ENCODE results near the gene AEBP1. TPM values are rescaled to one million over a fixed set of nuclear protein-coding genes. Genes with fewer than 3 reads are reported as not detected.

The AEBP1 gene
- total RNA-seq, 2 donors from 2014 or later = 39.2 to 51.9 TPM

GRCh38 chr7:44112997-44113763 is 9.0 kb downstream of the AEBP1 start:
- Histone ChIP-seq H3K27me3 (no peaks in the 10 kb centered on the region), H3K27ac (no peak overlapping the region), H3K36me3 (replicated peaks in 1 of 2; ENCODE audit: insufficient read depth in 1 of 2, low read depth in 2 of 2) (no peaks in the 10 kb centered on the region), H3K4me3 (no peak overlapping the region), H3K4me1 (peaks cover 21% of the 10 kb centered on the region), H3K9me3 (no peaks in the 10 kb centered on the region)
- no peak for DNase-seq
- WGBS, 2 donors = 64 to 75% methylated on average over 30 to 31 of the region's 34 CpGs
- peak; percentile 13 for ATAC-seq
- intact Hi-C loops (cut with DNase I) = no loop called here
- TF ChIP-seq POLR2A (IDR thresholded peaks at IDR 0.05) (no peak), CTCF (IDR thresholded peaks at IDR 0.05) (no peak)

GRCh38 chr7:44113764-44114354 is 9.7 kb downstream of the AEBP1 start:
- whole genome bisulfite sequencing, 2 donors = 91 to 100% methylated on average over 5 to 16 of the region's 24 CpGs
- Histone ChIP-seq H3K27me3 (no peaks in the 10 kb centered on the region), H3K9me3 (no peaks in the 10 kb centered on the region), H3K36me3 (replicated peaks in 1 of 2; ENCODE audit: insufficient read depth in 1 of 2, low read depth in 2 of 2) (no peaks in the 10 kb centered on the region), H3K27ac (no peak overlapping the region), H3K4me1 (peaks cover 21% of the 10 kb centered on the region), H3K4me3 (no peak overlapping the region)
- ATAC-seq = no peak
- no peak for DNase-seq
- intact Hi-C loops (cut with DNase I) = no loop called here
- TF ChIP-seq CTCF (IDR thresholded peaks at IDR 0.05) (no peak), POLR2A (IDR thresholded peaks at IDR 0.05) (no peak)

DNA sequence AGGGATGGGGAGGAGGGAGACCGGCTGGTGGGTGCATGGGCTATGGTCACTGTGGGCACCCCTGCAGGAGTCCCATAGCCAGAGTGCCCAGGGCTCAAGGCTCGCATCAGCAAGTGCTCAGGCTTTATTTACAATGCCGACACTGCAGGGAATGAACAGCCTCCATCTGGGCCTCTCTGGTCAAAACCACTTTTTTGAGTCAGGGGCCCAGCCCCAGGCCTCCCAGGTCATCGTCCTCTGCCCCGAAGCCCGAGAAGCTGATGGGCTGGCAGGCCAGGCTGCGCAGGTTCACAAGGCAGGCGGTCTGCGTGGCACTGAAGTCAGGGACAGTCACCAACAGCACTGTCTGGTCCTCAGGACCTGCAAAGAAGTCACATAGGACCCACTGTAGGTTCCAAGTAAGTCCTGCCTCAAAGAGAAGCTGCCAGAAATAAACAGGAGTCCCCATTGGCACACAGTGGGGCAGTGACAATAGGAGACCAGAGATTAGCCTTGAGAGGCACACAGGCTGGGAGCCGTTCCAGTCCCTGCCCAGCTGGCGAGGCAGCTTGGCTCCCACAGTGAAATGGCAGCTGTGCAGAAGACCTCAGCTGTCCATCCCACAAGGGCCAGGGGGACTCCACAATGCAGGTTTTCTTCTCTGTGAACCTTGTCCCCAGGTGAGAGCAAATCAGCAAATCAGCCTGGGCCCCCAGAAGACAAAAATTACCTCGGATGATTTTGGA is 10.6 kb downstream of the AEBP1 start:
- TF ChIP-seq CTCF (IDR thresholded peaks at IDR 0.05) (no peak), POLR2A (IDR thresholded peaks at IDR 0.05) (no peak)
- DNase-seq (peak; percentile 36 to 75 (median 48)), ATAC-seq (peak; percentile 43)
- peaks cover 28% of the 10 kb centered on the region for H3K4me1 ChIP-seq
- H3K4me3 ChIP-seq = no peak overlapping the region
- H3K27ac ChIP-seq = no peak overlapping the region
- 14 to 72% methylated on average over 1 to 12 of the region's 12 CpGs for WGBS, 2 donors
- intact Hi-C loops (cut with DNase I) = no loop called here
- H3K27me3 ChIP-seq = no peaks in the 10 kb centered on the region
- H3K9me3 ChIP-seq = no peaks in the 10 kb centered on the region
- H3K36me3 ChIP-seq (replicated peaks in 1 of 2; ENCODE audit: insufficient read depth in 1 of 2, low read depth in 2 of 2) = no peaks in the 10 kb centered on the region

- Histone ChIP-seq H3K36me3 (replicated peaks in 1 of 2; ENCODE audit: insufficient read depth in 1 of 2, low read depth in 2 of 2) (no peaks in the 10 kb centered on the region), H3K4me3 (no peak overlapping the region), H3K27me3 (no peaks in the 10 kb centered on the region), H3K27ac (no peak overlapping the region), H3K4me1 (peaks cover 33% of the 10 kb centered on the region), H3K9me3 (no peaks in the 10 kb centered on the region)
- no peak for TF ChIP-seq CTCF (IDR thresholded peaks at IDR 0.05)
- no peak for TF ChIP-seq POLR2A (IDR thresholded peaks at IDR 0.05)
- no peak for ATAC-seq
- intact Hi-C loops (cut with DNase I) = no loop called here
- no peak for DNase-seq
- WGBS, 2 donors = 80 to 83% methylated on average over 10 to 12 of the region's 17 CpGs
These were observed 12.1 kb downstream of the AEBP1 start for GRCh38 chr7:44116087-44116788.
